Mesendoderm (in vitro differentiated cells): Measurements from ENCODE around the gene GNB1L.
"Not testable (repeated sequence)": the region's sequence is repeated elsewhere in the genome, so short reads cannot be mapped to it uniquely, and the experiment has no call there.

Experiments used
- DNase-seq: peaks from one replicate; pipeline ENCODE4 v3.0.0; 2013
- H2AK5ac ChIP-seq: 2 replicates; pipeline ENCODE4 v1.6.1; 2013; ENCODE audit warnings: low read length, inconsistent platforms
- H2BK120ac ChIP-seq: 2 replicates; pipeline ENCODE4 v1.6.1; 2013; ENCODE audit warnings: low read depth, mild to moderate bottlenecking, low read length, moderate library complexity, mixed read lengths
- H2BK15ac ChIP-seq: replicated peaks from 2 replicates; pipeline ENCODE4 v1.6.1; 2013; ENCODE audit warnings: low read depth, mild to moderate bottlenecking, moderate library complexity
- H2BK5ac ChIP-seq: 2 replicates; pipeline ENCODE4 v1.6.1; 2013; ENCODE audit warnings: low read length, inconsistent platforms
- H3K18ac ChIP-seq: 2 replicates; pipeline ENCODE4 v1.6.1; 2013; ENCODE audit warnings: mild to moderate bottlenecking, low read length, mixed read lengths
- H3K23ac ChIP-seq: one replicate; pipeline ENCODE4 v1.6.1; 2013; ENCODE audit warnings: low read length
- H3K27ac ChIP-seq: 2 replicates; pipeline ENCODE4 v1.5.1; 2013; ENCODE audit warnings: low read depth, mild to moderate bottlenecking, inconsistent platforms, low read length, moderate library complexity
- H3K27me3 ChIP-seq: 2 replicates; pipeline ENCODE4 v1.6.1; 2013; ENCODE audit warnings: low read length, control low read depth, mild to moderate bottlenecking, inconsistent platforms; ENCODE audit not compliant: insufficient read depth, poor library complexity
- H3K36me3 ChIP-seq: 2 replicates; pipeline ENCODE4 v1.6.1; 2013; ENCODE audit warnings: low read length, inconsistent platforms; ENCODE audit not compliant: control insufficient read depth, insufficient read depth
- H3K4ac ChIP-seq: one replicate; pipeline ENCODE4 v1.6.1; 2013; ENCODE audit warnings: low read depth, mild to moderate bottlenecking, low read length, moderate library complexity
- H3K4me1 ChIP-seq: 2 replicates; pipeline ENCODE4 v1.6.1; 2013; ENCODE audit warnings: low read depth, low read length, inconsistent platforms; ENCODE audit not compliant: control insufficient read depth
- H3K4me2 ChIP-seq: 2 replicates; pipeline ENCODE4 v1.6.1; 2013; ENCODE audit warnings: low read length
- H3K4me3 ChIP-seq: 2 replicates; pipeline ENCODE4 v1.5.1; 2013; ENCODE audit warnings: mild to moderate bottlenecking, low read length
- H3K56ac ChIP-seq: one replicate; pipeline ENCODE4 v1.6.1; 2013; ENCODE audit warnings: low read length
- H3K79me1 ChIP-seq: 2 replicates; pipeline ENCODE4 v1.6.1; 2013; ENCODE audit warnings: low read length, inconsistent platforms
- H3K79me2 ChIP-seq: 2 replicates; pipeline ENCODE4 v1.6.1; 2013; ENCODE audit warnings: mild to moderate bottlenecking, low read length; ENCODE audit not compliant: control insufficient read depth, insufficient read depth
- H3K9ac ChIP-seq: 2 replicates; pipeline ENCODE4 v1.6.1; 2013; ENCODE audit warnings: low read length, inconsistent platforms
- H4K5ac ChIP-seq: one replicate; pipeline ENCODE4 v1.6.1; 2013; ENCODE audit warnings: low read length
- H4K8ac ChIP-seq: one replicate; pipeline ENCODE4 v1.6.1; 2013; ENCODE audit warnings: low read depth, mild to moderate bottlenecking, control low read depth, low read length, moderate library complexity
- WGBS: extraction: QIAGEN DNeasy Blood & Tissue Kit; methylation state at CpG from one replicate; pipeline ENCODE4 v1.1.7; 2013; ENCODE audit warnings: low lambda C conversion rate, missing lambda C conversion rate; ENCODE audit not compliant: insufficient coverage; ENCODE audit errors: extremely low coverage; 5-methylcytosine and 5-hydroxymethylcytosine counted together

GNB1L gene

GRCh38 chr22:19831979-19832378 is 22.7 kb downstream of the GNB1L start:
- not testable (repeated sequence) for H2AK5ac ChIP-seq, H3K9ac ChIP-seq, H3K4me2 ChIP-seq, H3K27ac ChIP-seq, H3K56ac ChIP-seq, H2BK5ac ChIP-seq, H3K4ac ChIP-seq, DNase-seq, H3K4me3 ChIP-seq, H4K8ac ChIP-seq, H3K4me1 ChIP-seq, H3K27me3 ChIP-seq, H2BK15ac ChIP-seq, H3K23ac ChIP-seq, H3K79me1 ChIP-seq, H3K79me2 ChIP-seq, H4K5ac ChIP-seq, H2BK120ac ChIP-seq, H3K36me3 ChIP-seq, H3K18ac ChIP-seq
- no CpG with 5 or more reads among the region's 3 CpGs for WGBS

DNA sequence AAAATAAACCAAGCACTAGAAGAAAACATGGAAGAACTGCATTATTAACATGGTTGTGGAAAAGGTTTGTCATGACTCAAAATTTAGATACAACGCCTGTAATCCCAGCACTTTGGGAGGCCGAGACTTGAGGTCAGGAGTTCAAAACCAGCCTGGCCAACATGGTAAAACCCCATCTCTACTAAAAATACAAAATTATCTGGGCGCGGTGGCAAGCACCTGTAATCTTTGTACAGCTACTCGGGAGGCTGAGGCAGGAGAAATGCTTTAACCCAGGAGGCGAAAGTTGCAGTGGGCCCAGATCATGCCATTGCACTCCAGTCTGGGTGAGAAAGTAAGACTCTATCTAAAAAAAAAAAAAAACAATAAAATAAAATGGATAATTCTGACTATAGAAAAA is 23.7 kb downstream of the GNB1L start:
- no peak overlapping the region for H2BK5ac ChIP-seq
- no peaks in the 10 kb centered on the region for H3K36me3 ChIP-seq
- WGBS: no CpG with 5 or more reads among the region's 6 CpGs
- no peak overlapping the region for H2AK5ac ChIP-seq
- no peaks in the 10 kb centered on the region for H3K79me1 ChIP-seq
- H3K4me3 ChIP-seq: no peak overlapping the region
- H3K4ac ChIP-seq: no peak overlapping the region
- no peaks in the 10 kb centered on the region for H3K27me3 ChIP-seq
- H2BK120ac ChIP-seq: no peak overlapping the region
- DNase-seq: no peak
- H3K23ac ChIP-seq: no peak overlapping the region
- H3K4me1 ChIP-seq: no peaks in the 10 kb centered on the region
- H4K5ac ChIP-seq: no peak overlapping the region
- H3K18ac ChIP-seq: no peak overlapping the region
- H2BK15ac ChIP-seq: no peak overlapping the region
- no peak overlapping the region for H4K8ac ChIP-seq
- H3K56ac ChIP-seq: no peak overlapping the region
- H3K9ac ChIP-seq: no peak overlapping the region
- H3K4me2 ChIP-seq: no peak overlapping the region
- no peak overlapping the region for H3K27ac ChIP-seq
- no peaks in the 10 kb centered on the region for H3K79me2 ChIP-seq

DNA sequence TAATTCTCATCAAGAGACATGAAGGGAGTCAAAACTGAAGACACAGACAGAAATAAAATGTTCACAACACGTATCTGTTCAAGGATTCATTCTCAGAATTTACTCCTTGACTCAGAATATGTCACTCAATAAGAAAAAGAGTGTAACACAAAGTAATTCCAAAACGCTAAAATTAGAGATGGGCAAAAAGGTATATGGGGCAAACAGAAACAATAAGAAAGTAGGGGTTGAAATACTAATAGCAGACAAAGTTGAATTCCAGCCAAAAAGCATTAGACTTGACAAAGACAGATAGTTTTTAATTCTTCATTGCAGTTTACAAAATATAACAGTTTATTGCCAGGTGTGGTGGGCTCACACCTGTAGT is 26.7 kb downstream of the GNB1L start:
- H4K8ac ChIP-seq: no peak overlapping the region
- no peaks in the 10 kb centered on the region for H3K4me1 ChIP-seq
- no peak overlapping the region for H3K56ac ChIP-seq
- H3K4me2 ChIP-seq: no peak overlapping the region
- no peak overlapping the region for H2BK5ac ChIP-seq
- H3K79me1 ChIP-seq: peaks cover 2% of the 10 kb centered on the region
- H3K27ac ChIP-seq: no peak overlapping the region
- H3K9ac ChIP-seq: no peak overlapping the region
- H3K23ac ChIP-seq: no peak overlapping the region
- H3K4me3 ChIP-seq: no peak overlapping the region
- no peaks in the 10 kb centered on the region for H3K27me3 ChIP-seq
- H3K79me2 ChIP-seq: peaks cover 1% of the 10 kb centered on the region
- no peak overlapping the region for H2BK120ac ChIP-seq
- DNase-seq: no peak
- H3K4ac ChIP-seq: no peak overlapping the region
- no peak overlapping the region for H4K5ac ChIP-seq
- WGBS: no CpG with 5 or more reads among the region's 2 CpGs
- H2BK15ac ChIP-seq: no peak overlapping the region
- no peak overlapping the region for H2AK5ac ChIP-seq
- H3K18ac ChIP-seq: no peak overlapping the region
- no peaks in the 10 kb centered on the region for H3K36me3 ChIP-seq

GRCh38 chr22:19827341-19828034 is 27.2 kb downstream of the GNB1L start:
- Histone ChIP-seq H4K5ac (no peak overlapping the region), H3K79me2 (peaks cover 1% of the 10 kb centered on the region), H3K27ac (no peak overlapping the region), H2AK5ac (no peak overlapping the region), H2BK120ac (no peak overlapping the region), H3K23ac (no peak overlapping the region), H3K18ac (no peak overlapping the region), H3K4me1 (no peaks in the 10 kb centered on the region), H2BK15ac (no peak overlapping the region), H3K4ac (no peak overlapping the region), H2BK5ac (no peak overlapping the region), H4K8ac (no peak overlapping the region), H3K79me1 (peaks cover 2% of the 10 kb centered on the region), H3K36me3 (no peaks in the 10 kb centered on the region), H3K4me3 (no peak overlapping the region), H3K4me2 (no peak overlapping the region), H3K9ac (no peak overlapping the region), H3K56ac (no peak overlapping the region), H3K27me3 (no peaks in the 10 kb centered on the region)
- WGBS: no CpG with 5 or more reads among the region's 10 CpGs
- DNase-seq: no peak

- H3K4me1 ChIP-seq: no peaks in the 10 kb centered on the region
- H2BK15ac ChIP-seq: no peak overlapping the region
- no peak overlapping the region for H2AK5ac ChIP-seq
- H2BK5ac ChIP-seq: no peak overlapping the region
- no CpG with 5 or more reads among the region's 2 CpGs for WGBS
- peaks cover 1% of the 10 kb centered on the region for H3K79me2 ChIP-seq
- no peak overlapping the region for H3K23ac ChIP-seq
- peaks cover 2% of the 10 kb centered on the region for H3K79me1 ChIP-seq
- no peaks in the 10 kb centered on the region for H3K27me3 ChIP-seq
- no peak overlapping the region for H3K4me2 ChIP-seq
- H3K56ac ChIP-seq: no peak overlapping the region
- H2BK120ac ChIP-seq: no peak overlapping the region
- H3K36me3 ChIP-seq: no peaks in the 10 kb centered on the region
- no peak overlapping the region for H3K4me3 ChIP-seq
- H3K4ac ChIP-seq: no peak overlapping the region
- H4K8ac ChIP-seq: no peak overlapping the region
- H3K27ac ChIP-seq: no peak overlapping the region
- no peak overlapping the region for H4K5ac ChIP-seq
- DNase-seq: no peak
- no peak overlapping the region for H3K9ac ChIP-seq
- H3K18ac ChIP-seq: no peak overlapping the region
These were observed 28.1 kb downstream of the GNB1L start for GRCh38 chr22:19826619-19826950.

- no peak overlapping the region for H3K9ac ChIP-seq
- H3K27me3 ChIP-seq: no peaks in the 10 kb centered on the region
- H3K79me1 ChIP-seq: peaks cover 2% of the 10 kb centered on the region
- peaks cover 1% of the 10 kb centered on the region for H3K79me2 ChIP-seq
- no peak overlapping the region for H3K4ac ChIP-seq
- no CpG with 5 or more reads among the region's 7 CpGs for WGBS
- no peaks in the 10 kb centered on the region for H3K36me3 ChIP-seq
- no peak overlapping the region for H2AK5ac ChIP-seq
- H3K4me1 ChIP-seq: no peaks in the 10 kb centered on the region
- no peak overlapping the region for H4K5ac ChIP-seq
- H2BK15ac ChIP-seq: no peak overlapping the region
- no peak overlapping the region for H2BK120ac ChIP-seq
- no peak overlapping the region for H4K8ac ChIP-seq
- H3K18ac ChIP-seq: no peak overlapping the region
- H2BK5ac ChIP-seq: no peak overlapping the region
- H3K56ac ChIP-seq: no peak overlapping the region
- no peak overlapping the region for H3K4me3 ChIP-seq
- H3K27ac ChIP-seq: no peak overlapping the region
- no peak overlapping the region for H3K23ac ChIP-seq
- no peak overlapping the region for H3K4me2 ChIP-seq
- DNase-seq: no peak
These were observed 28.6 kb downstream of the GNB1L start for GRCh38 chr22:19825904-19826618.
